Cardiac muscle cell (in vitro differentiated cells and primary cell): ENCODE results near the gene OR2A14. TPM values are rescaled to one million over a fixed set of nuclear protein-coding genes. Genes with fewer than 3 reads are reported as not detected.

Experiments used
- DNase-seq, 2 donors: peaks; one replicate each; pipeline versions ENCODE4 v3.0.0 to v3.0.0-alpha.2; 2010 to 2017; ENCODE audit warnings: low read depth in 1 of 2, low spot score in 1 of 2
- H3K27ac ChIP-seq: fragments of 200-600 bp; sonication (generic); 2 replicates; pipeline ENCODE4 v1.5.1; 2016
- H3K27me3 ChIP-seq: fragments of 200-600 bp; sonication (generic); 2 replicates; pipeline ENCODE4 v1.6.0; 2016; ENCODE audit warnings: control low read depth
- H3K36me3 ChIP-seq: fragments of 200-600 bp; sonication (generic); 2 replicates; pipeline ENCODE4 v1.5.1; 2016; ENCODE audit warnings: control low read depth
- H3K4me1 ChIP-seq: fragments of 200-600 bp; sonication (generic); 2 replicates; pipeline ENCODE4 v1.8.1; 2017; ENCODE audit warnings: low read depth, mild to moderate bottlenecking, mixed run types
- H3K4me3 ChIP-seq: fragments of 200-600 bp; sonication (generic); 2 replicates; pipeline ENCODE4 v1.5.1; 2016; ENCODE audit warnings: mild to moderate bottlenecking
- H3K9me3 ChIP-seq: fragments of 200-600 bp; sonication (generic); 2 replicates; pipeline ENCODE4 v1.5.1; 2017; ENCODE audit warnings: low read depth, mild to moderate bottlenecking, control low read depth
- CTCF ChIP-seq: IDR thresholded peaks from 2 replicates; pipeline ENCODE4 v1.5.1; 2012; ENCODE audit warnings: low read depth, mild to moderate bottlenecking, low read length
- polyA plus RNA-seq: library from polyadenylated mRNA; unstranded; fragments of >200 nt; fragmentation: Nextera tagmentation; extraction: Ambion mirVana; gene quantifications from 2 replicates; pipeline ENCODE4 v1.2.1, GENCODE V29; 2016
- total RNA-seq: library from RNA; depleted of rRNA; stranded (reverse); fragments of >200 nt; gene quantifications from 2 replicates; pipeline ENCODE4 v1.2.3, GENCODE V29; 2016

Gene OR2A14
- not detected in 2 replicates for total RNA-seq
- polyA plus RNA-seq: not detected in 2 replicates

- TF ChIP-seq CTCF: no peak
- no peaks in the 10 kb centered on the region for H3K27me3 ChIP-seq
- no peak within 1 kb of the TSS for H3K4me3 ChIP-seq
- H3K9me3 ChIP-seq: no peaks in the 10 kb centered on the region
- DNase-seq: no peak
- H3K27ac ChIP-seq: no peak within 1 kb of the TSS
- H3K4me1 ChIP-seq: no peaks in the 10 kb centered on the region
- H3K36me3 ChIP-seq: no peaks in the 10 kb centered on the region
Observed at GRCh38 chr7:144122876-144123275, at the start of gene OR2A14. OR2A14 (plus strand) TSS chr7:144123176; CDS start chr7:144129113, 5,937 bp downstream.

- no peaks in the 10 kb centered on the region for H3K9me3 ChIP-seq
- no peaks in the 10 kb centered on the region for H3K27me3 ChIP-seq
- H3K36me3 ChIP-seq: no peaks in the 10 kb centered on the region
- no peak overlapping the region for H3K4me3 ChIP-seq
- H3K4me1 ChIP-seq: no peaks in the 10 kb centered on the region
- no peak overlapping the region for H3K27ac ChIP-seq
- no peak for DNase-seq
- TF ChIP-seq CTCF: no peak
Observed at GRCh38 chr7:144074374-144074773, 48.6 kb upstream of the OR2A14 start.

GRCh38 chr7:144085978-144086377 is 37.0 kb upstream of the OR2A14 start, which contains the start of gene OR2A12:
OR2A12 (plus strand) TSS chr7:144086278; CDS start chr7:144095108, 8,830 bp downstream.
- H3K9me3 ChIP-seq: no peaks in the 10 kb centered on the region
- H3K4me1 ChIP-seq: no peaks in the 10 kb centered on the region
- no peaks in the 10 kb centered on the region for H3K36me3 ChIP-seq
- H3K27ac ChIP-seq: no peak within 1 kb of the TSS
- no peak for TF ChIP-seq CTCF
- no peak within 1 kb of the TSS for H3K4me3 ChIP-seq
- no peak for DNase-seq
- H3K27me3 ChIP-seq: no peaks in the 10 kb centered on the region

GRCh38 chr7:144086730-144087129 is 36.2 kb upstream of the OR2A14 start:
- no peak overlapping the region for H3K4me3 ChIP-seq
- no peak overlapping the region for H3K27ac ChIP-seq
- H3K27me3 ChIP-seq: no peaks in the 10 kb centered on the region
- H3K4me1 ChIP-seq: no peaks in the 10 kb centered on the region
- no peaks in the 10 kb centered on the region for H3K36me3 ChIP-seq
- H3K9me3 ChIP-seq: no peaks in the 10 kb centered on the region
- TF ChIP-seq CTCF: no peak
- no peak for DNase-seq

- H3K27me3 ChIP-seq: no peaks in the 10 kb centered on the region
- H3K36me3 ChIP-seq: no peaks in the 10 kb centered on the region
- DNase-seq: no peak
- TF ChIP-seq CTCF: no peak
- no peaks in the 10 kb centered on the region for H3K4me1 ChIP-seq
- H3K27ac ChIP-seq: no peak overlapping the region
- H3K9me3 ChIP-seq: no peaks in the 10 kb centered on the region
- no peak overlapping the region for H3K4me3 ChIP-seq
Observed at GRCh38 chr7:144087230-144087629, 35.7 kb upstream of the OR2A14 start.

- no peaks in the 10 kb centered on the region for H3K4me1 ChIP-seq
- no peak overlapping the region for H3K4me3 ChIP-seq
- no peak for DNase-seq
- no peak for TF ChIP-seq CTCF
- H3K9me3 ChIP-seq: no peaks in the 10 kb centered on the region
- no peaks in the 10 kb centered on the region for H3K36me3 ChIP-seq
- H3K27ac ChIP-seq: no peak overlapping the region
- no peaks in the 10 kb centered on the region for H3K27me3 ChIP-seq
Observed at GRCh38 chr7:144090667-144091066, 32.3 kb upstream of the OR2A14 start.
